ENCODE data around the gene NR2C1.

NR2C1 gene

GRCh38 chr12:95070378-95070777, 3.0 kb downstream of the NR2C1 start:
- H3K27ac ChIP-seq (ENCODE audit: low read length), result no peak overlapping the region
- 0 out of 2 replicates have a peak, but pooled peaks cover 6% of the 10 kb centered on the region for H4K20me1 ChIP-seq (ENCODE audit: insufficient read depth, low read length)
- TF ChIP-seq EZH2phosphoT487 (IDR thresholded peaks at IDR 0.05; ENCODE audit: low read depth) (no peak), CTCF (IDR thresholded peaks at IDR 0.05; ENCODE audit: low read depth, low read length) (no peak)
- H3K4me3 ChIP-seq (ENCODE audit: low read length), result no peak overlapping the region
- peaks cover 5% of the 10 kb centered on the region; the same call in 1 of the 2 replicates for H3K4me1 ChIP-seq (ENCODE audit: low read length)
- peaks cover 12% of the 10 kb centered on the region for H3K36me3 ChIP-seq (replicated peaks; ENCODE audit: low read depth, low read length)
- H3K27me3 ChIP-seq (ENCODE audit: low read depth, low read length), result no peaks in the 10 kb centered on the region
- peaks cover 21% of the 10 kb centered on the region for H3K79me2 ChIP-seq (ENCODE audit: low read length)
- H3K4me2 ChIP-seq (ENCODE audit: low read length), result no peak overlapping the region
- no peak overlapping the region for H2AFZ ChIP-seq (ENCODE audit: low read depth, low read length)
- H3K9me3 ChIP-seq (ENCODE audit: insufficient read depth, low read length), result no peaks in the 10 kb centered on the region
- no peak overlapping the region for H3K9ac ChIP-seq (ENCODE audit: low read length)

- no peaks in the 10 kb centered on the region for H3K9me3 ChIP-seq (ENCODE audit: insufficient read depth, low read length)
- H3K79me2 ChIP-seq (ENCODE audit: low read length), result peaks cover 10% of the 10 kb centered on the region
- H4K20me1 ChIP-seq (ENCODE audit: insufficient read depth, low read length), result 0 out of 2 replicates have a peak, but pooled peaks cover 6% of the 10 kb centered on the region
- no peak overlapping the region for H2AFZ ChIP-seq (ENCODE audit: low read depth, low read length)
- no peak overlapping the region for H3K4me2 ChIP-seq (ENCODE audit: low read length)
- no peak overlapping the region for H3K9ac ChIP-seq (ENCODE audit: low read length)
- no peaks in the 10 kb centered on the region for H3K4me1 ChIP-seq (ENCODE audit: low read length)
- no peak overlapping the region for H3K4me3 ChIP-seq (ENCODE audit: low read length)
- H3K27ac ChIP-seq (ENCODE audit: low read length), result no peak overlapping the region
- TF ChIP-seq EZH2phosphoT487 (IDR thresholded peaks at IDR 0.05; ENCODE audit: low read depth) (no peak), CTCF (IDR thresholded peaks at IDR 0.05; ENCODE audit: low read depth, low read length) (no peak)
- peaks cover 25% of the 10 kb centered on the region for H3K36me3 ChIP-seq (replicated peaks; ENCODE audit: low read depth, low read length)
- H3K27me3 ChIP-seq (ENCODE audit: low read depth, low read length), result no peaks in the 10 kb centered on the region
Observed at GRCh38 chr12:95066091-95066855, 7.1 kb downstream of the NR2C1 start.

- H3K79me2 ChIP-seq (ENCODE audit: low read length), result no peaks in the 10 kb centered on the region
- H3K27ac ChIP-seq (ENCODE audit: low read length), result no peak overlapping the region
- H3K9me3 ChIP-seq (ENCODE audit: insufficient read depth, low read length), result no peaks in the 10 kb centered on the region
- no peak for TF ChIP-seq CTCF (IDR thresholded peaks at IDR 0.05; ENCODE audit: low read depth, low read length)
- TF ChIP-seq EZH2phosphoT487 (IDR thresholded peaks at IDR 0.05; ENCODE audit: low read depth), result no peak
- peaks cover 29% of the 10 kb centered on the region for H3K36me3 ChIP-seq (replicated peaks; ENCODE audit: low read depth, low read length)
- no peaks in the 10 kb centered on the region for H4K20me1 ChIP-seq (ENCODE audit: insufficient read depth, low read length)
- H3K27me3 ChIP-seq (ENCODE audit: low read depth, low read length), result no peaks in the 10 kb centered on the region
- no peaks in the 10 kb centered on the region for H3K4me1 ChIP-seq (ENCODE audit: low read length)
- no peak overlapping the region for H3K4me2 ChIP-seq (ENCODE audit: low read length)
- H3K9ac ChIP-seq (ENCODE audit: low read length), result no peak overlapping the region
- H3K4me3 ChIP-seq (ENCODE audit: low read length), result no peak overlapping the region
- no peak overlapping the region for H2AFZ ChIP-seq (ENCODE audit: low read depth, low read length)
Observed at GRCh38 chr12:95060951-95061350, 12.5 kb downstream of the NR2C1 start.

- Histone ChIP-seq H3K9ac (ENCODE audit: low read length) (no peak overlapping the region), H3K27ac (ENCODE audit: low read length) (no peak overlapping the region), H3K4me3 (ENCODE audit: low read length) (no peak overlapping the region), H3K27me3 (ENCODE audit: low read depth, low read length) (no peaks in the 10 kb centered on the region), H4K20me1 (ENCODE audit: insufficient read depth, low read length) (no peaks in the 10 kb centered on the region), H2AFZ (ENCODE audit: low read depth, low read length) (no peak overlapping the region), H3K4me1 (ENCODE audit: low read length) (no peaks in the 10 kb centered on the region), H3K79me2 (ENCODE audit: low read length) (no peaks in the 10 kb centered on the region), H3K4me2 (ENCODE audit: low read length) (no peak overlapping the region), H3K36me3 (replicated peaks; ENCODE audit: low read depth, low read length) (peaks cover 35% of the 10 kb centered on the region), H3K9me3 (ENCODE audit: insufficient read depth, low read length) (no peaks in the 10 kb centered on the region)
- no peak for TF ChIP-seq CTCF (IDR thresholded peaks at IDR 0.05; ENCODE audit: low read depth, low read length)
- no peak for TF ChIP-seq EZH2phosphoT487 (IDR thresholded peaks at IDR 0.05; ENCODE audit: low read depth)
Observed at GRCh38 chr12:95059984-95060383, 13.4 kb downstream of the NR2C1 start.
